Measurements from ENCODE around the gene ATP8A1.

The ATP8A1 gene

GRCh38 chr4:42625329-42625728, 31.6 kb downstream of the ATP8A1 start:
- no peak for DNase-seq (ENCODE audit: low read depth)

- no peak for DNase-seq (ENCODE audit: low read depth)
Observed at GRCh38 chr4:42624551-42624950, 32.4 kb downstream of the ATP8A1 start.

- no peak for DNase-seq (ENCODE audit: low read depth)
Observed at GRCh38 chr4:42618023-42618422, 38.9 kb downstream of the ATP8A1 start.

GRCh38 chr4:42617030-42617429, 39.9 kb downstream of the ATP8A1 start:
- DNase-seq (ENCODE audit: low read depth) = no peak

- no peak for DNase-seq (ENCODE audit: low read depth)
Observed at GRCh38 chr4:42616572-42616971, 40.3 kb downstream of the ATP8A1 start.

GRCh38 chr4:42615131-42615763, 41.7 kb downstream of the ATP8A1 start:
- no peak for DNase-seq (ENCODE audit: low read depth)

- no peak for DNase-seq (ENCODE audit: low read depth)
Observed at GRCh38 chr4:42612898-42613297, 44.0 kb downstream of the ATP8A1 start.

- DNase-seq (ENCODE audit: low read depth) = no peak
Observed at GRCh38 chr4:42610941-42611340, 46.0 kb downstream of the ATP8A1 start.

- DNase-seq (ENCODE audit: low read depth) = no peak
Observed at GRCh38 chr4:42609051-42609450, 47.9 kb downstream of the ATP8A1 start.

GRCh38 chr4:42608551-42608950, 48.4 kb downstream of the ATP8A1 start:
- no peak for DNase-seq (ENCODE audit: low read depth)

- no peak for DNase-seq (ENCODE audit: low read depth)
Observed at GRCh38 chr4:42607011-42607726, 49.7 kb downstream of the ATP8A1 start.

GRCh38 chr4:42605264-42605663, 51.6 kb downstream of the ATP8A1 start:
- no peak for DNase-seq (ENCODE audit: low read depth)

GRCh38 chr4:42603862-42604261, 53.0 kb downstream of the ATP8A1 start:
- DNase-seq (ENCODE audit: low read depth) = no peak

GRCh38 chr4:42600578-42600977, 56.3 kb downstream of the ATP8A1 start:
- DNase-seq (ENCODE audit: low read depth) = no peak

GRCh38 chr4:42596918-42597317, 60.0 kb downstream of the ATP8A1 start:
- no peak for DNase-seq (ENCODE audit: low read depth)

GRCh38 chr4:42594888-42595287, 62.0 kb downstream of the ATP8A1 start:
- no peak for DNase-seq (ENCODE audit: low read depth)

- DNase-seq (ENCODE audit: low read depth) = no peak
Observed at GRCh38 chr4:42588909-42589308, 68.0 kb downstream of the ATP8A1 start.

GRCh38 chr4:42586775-42587174, 70.1 kb downstream of the ATP8A1 start:
- no peak for DNase-seq (ENCODE audit: low read depth)

- DNase-seq (ENCODE audit: low read depth) = no peak
Observed at GRCh38 chr4:42579903-42580302, 77.0 kb downstream of the ATP8A1 start.

- DNase-seq (ENCODE audit: low read depth) = no peak
Observed at GRCh38 chr4:42578187-42578586, 78.7 kb downstream of the ATP8A1 start.

- no peak for DNase-seq (ENCODE audit: low read depth)
Observed at GRCh38 chr4:42574870-42575430, 82.0 kb downstream of the ATP8A1 start.

- no peak for DNase-seq (ENCODE audit: low read depth)
Observed at GRCh38 chr4:42573249-42573648, 83.7 kb downstream of the ATP8A1 start.

GRCh38 chr4:42570221-42570620, 86.7 kb downstream of the ATP8A1 start:
- DNase-seq (ENCODE audit: low read depth) = no peak

All from iris pigment epithelial cell (primary cell).